HepG2 (cell line): ENCODE data around the gene GREM1. TPM values are rescaled to one million over a fixed set of nuclear protein-coding genes. Genes with fewer than 3 reads are reported as not detected.

ENCODE experiments used
- ATAC-seq: fragments of 200-7000 bp; cut with Tn5 transposase; 3 replicates; pipeline ENCODE4 v1.9.1; 2020; ENCODE audit warnings: mild to moderate bottlenecking, moderate library complexity
- BruUV-seq: library from RNA; stranded (reverse); fragments of 400-500 nt; replicated peaks from 2 replicates; lab custom pipeline; 2021; lab: Mats Ljungman, UMichigan
- CTCF ChIA-PET: fragments of 300-600 bp; formaldehyde crosslinking; extraction: SDS; loops from one replicate; lab custom pipeline; 2021; ENCODE audit warnings: low total read pairs, inconsistent platforms, low intra/inter-chr PET ratio; lab: Yijun Ruan, JAX
- POLR2A ChIA-PET: fragments of 350-600 bp; sonication (Branson Sonifier 250); formaldehyde crosslinking; loops from one replicate; lab custom pipeline; 2020; ENCODE audit warnings: antibody characterized with exemption, inconsistent platforms; lab: Yijun Ruan, JAX
- DNase-seq: peaks from one replicate; pipeline ENCODE4 v3.0.0-alpha.2; 2015; ENCODE audit warnings: low spot score
- FAIRE-seq: peaks from 3 replicates; lab custom pipeline; 2011; peaks lifted over from hg19 to GRCh38; lab: Jason Lieb, UNC
- H2AFZ ChIP-seq: one replicate; pipeline ENCODE4 v1.6.1; 2011; ENCODE audit warnings: low read length, inconsistent platforms
- H3K27ac ChIP-seq: fragments of 300-600 bp; 3 replicates; pipeline ENCODE4 v1.8.0; 2011; ENCODE audit warnings: mixed run types, mild to moderate bottlenecking, mixed read lengths, low read length, inconsistent platforms; ENCODE audit not compliant: insufficient read depth; ENCODE audit errors: extremely low read length
- H3K27me3 ChIP-seq, 2 experiments: fragments of 200-600 bp in 1 of 2; 2 replicates in 1 of 2; 3 replicates in 1 of 2; pipeline versions ENCODE4 v1.6.0 to v1.8.0; 2011; ENCODE audit warnings: low read length in 2 of 2, mild to moderate bottlenecking in 2 of 2, moderate library complexity in 2 of 2, inconsistent platforms in 1 of 2; ENCODE audit not compliant: insufficient read depth in 2 of 2, control insufficient read depth in 1 of 2
- H3K36me3 ChIP-seq, 2 experiments: fragments of 200-600 bp in 1 of 2; replicated peaks in 1 of 2; 2 replicates in 1 of 2; 3 replicates in 1 of 2; pipeline versions ENCODE4 v1.5.1 to v1.8.0; 2011; ENCODE audit warnings: low read length in 2 of 2, inconsistent platforms in 1 of 2; ENCODE audit not compliant: insufficient read depth in 2 of 2, control insufficient read depth in 1 of 2
- H3K4me1 ChIP-seq: 2 replicates; pipeline ENCODE4 v1.5.1; 2012; ENCODE audit warnings: low read length, inconsistent platforms; ENCODE audit not compliant: insufficient read depth
- H3K4me2 ChIP-seq: 2 replicates; pipeline ENCODE4 v1.6.0; 2011; ENCODE audit warnings: low read depth, low read length, inconsistent platforms
- H3K4me3 ChIP-seq, 3 experiments: fragments of 200-600 bp in 1 of 3; sonication (generic), shearing (Covaris generic) in 1 of 3; replicated peaks in 1 of 3; 2 replicates each; pipeline ENCODE4 v1.5.1; 2011 to 2016; ENCODE audit warnings: low read length in 3 of 3, inconsistent platforms in 2 of 3, low read depth in 2 of 3, mild to moderate bottlenecking in 2 of 3, control low read depth in 1 of 3, mixed read lengths in 1 of 3; ENCODE audit not compliant: insufficient read depth in 1 of 3
- H3K79me2 ChIP-seq: one replicate; pipeline ENCODE4 v1.6.1; 2011; ENCODE audit warnings: low read length, inconsistent platforms; ENCODE audit not compliant: insufficient read depth
- H3K9ac ChIP-seq: 2 replicates; pipeline ENCODE4 v1.6.0; 2011; ENCODE audit warnings: mild to moderate bottlenecking, low read depth, low read length, inconsistent platforms; ENCODE audit not compliant: insufficient read depth
- H3K9me3 ChIP-seq: 2 replicates; pipeline ENCODE4 v1.5.1; 2012; ENCODE audit warnings: mild to moderate bottlenecking, low read length
- H4K20me1 ChIP-seq: 2 replicates; pipeline ENCODE4 v1.6.0; 2011; ENCODE audit warnings: inconsistent platforms, mild to moderate bottlenecking, low read length, moderate library complexity; ENCODE audit not compliant: insufficient read depth
- BRD4 ChIP-seq: sonication (generic); formaldehyde crosslinking; IDR thresholded peaks from 2 replicates; pipeline ENCODE4 v1.4.0; 2020; ENCODE audit warnings: missing genetic modification reagents
- CREB1 ChIP-seq, 2 experiments: fragments of 450-650 bp in 1 of 2; IDR thresholded peaks; 2 replicates each; pipeline ENCODE4 v1.6.1; 2016 to 2017; ENCODE audit warnings: control low read depth in 1 of 2, mild to moderate bottlenecking in 1 of 2, missing compliant biosample characterization in 1 of 2, missing genetic modification characterization in 1 of 2
- KDM2A ChIP-seq: sonication (generic); formaldehyde crosslinking; IDR thresholded peaks from 2 replicates; pipeline ENCODE4 v1.4.0; 2020; ENCODE audit warnings: low read depth, missing genetic modification reagents, borderline replicate concordance
- MAFK ChIP-seq, 2 experiments: IDR thresholded peaks in 1 of 2; conservative IDR thresholded peaks in 1 of 2; 2 replicates each; pipeline ENCODE4 v1.6.1; 2011; ENCODE audit warnings: improper control_type of control experiment in 2 of 2, low read length in 2 of 2
- PITX1 ChIP-seq: sonication (generic); formaldehyde crosslinking; IDR thresholded peaks from 2 replicates; pipeline ENCODE4 v1.5.1; 2020; ENCODE audit warnings: mild to moderate bottlenecking, missing genetic modification reagents
- ZNF510 ChIP-seq: sonication (generic); formaldehyde crosslinking; IDR thresholded peaks from 2 replicates; pipeline ENCODE4 v1.4.0; 2020; ENCODE audit warnings: low read depth, mild to moderate bottlenecking, missing genetic modification reagents
- ZNF777 ChIP-seq: sonication (generic); formaldehyde crosslinking; IDR thresholded peaks from 2 replicates; pipeline ENCODE4 v1.4.0; 2020; ENCODE audit warnings: missing genetic modification reagents
- ZSCAN25 ChIP-seq: sonication (generic); formaldehyde crosslinking; IDR thresholded peaks from 2 replicates; pipeline ENCODE4 v1.8.0; 2022; ENCODE audit warnings: mild to moderate bottlenecking, missing genetic modification reagents
- WGBS: methylation state at CpG from one replicate; pipeline ENCODE4 v1.1.6; 2017; ENCODE audit warnings: low lambda C conversion rate; 5-methylcytosine and 5-hydroxymethylcytosine counted together
- in situ Hi-C: cut with HindIII; loops from 2 replicates; pipeline ENCODE4 v1.10.0; 2017; ENCODE audit warnings: low pct_unique_long_range_greater_than_20kb; ENCODE audit not compliant: extremely low pct_ligation_motif_present
- intact Hi-C: fragments of 100-400 bp; cut with micrococcal nuclease; formaldehyde crosslinking; loops from one replicate; pipeline ENCODE4 v1.10.0; 2022; ENCODE audit not compliant: unreplicated experiment
- polyA plus RNA-seq, 8 experiments: library from polyadenylated mRNA; depleted of rRNA in 3 of 8; stranded (reverse) in 7 of 8; unstranded in 1 of 8; fragments of >200 nt; fragmentation: Illumina TruSeq in 4 of 8; extraction: Trizol in 4 of 8; gene quantifications; 2 replicates each; pipeline versions ENCODE4 v1.2.1 to v1.2.3, GENCODE V29; 2011 to 2016; ENCODE audit warnings: low read depth in 4 of 8, missing spikeins in 1 of 8, mixed read lengths in 1 of 8; ENCODE audit not compliant: insufficient read depth in 1 of 8
- total RNA-seq, 5 experiments: library from RNA; depleted of rRNA; stranded (reverse); fragments of >200 nt; fragmentation: Illumina TruSeq; extraction: Trizol; gene quantifications; 2 replicates each; pipeline ENCODE4 v1.2.3, GENCODE V29; 2016; ENCODE audit warnings: low read depth in 1 of 5
- TF ChIP-seq, protein P1 (sequence below): IDR thresholded peaks from 2 replicates; pipeline ENCODE4 v1.6.1; 2012; ENCODE audit warnings: inconsistent platforms
- TF ChIP-seq, protein P2 (sequence below): sonication (generic); formaldehyde crosslinking; IDR thresholded peaks from 2 replicates; pipeline ENCODE4 v1.4.0; 2020; ENCODE audit warnings: mild to moderate bottlenecking, missing genetic modification reagents
- TF ChIP-seq, protein P3 (sequence below): sonication (generic); formaldehyde crosslinking; IDR thresholded peaks from 2 replicates; pipeline ENCODE4 v1.4.0; 2020; ENCODE audit warnings: missing genetic modification reagents, borderline replicate concordance
- TF ChIP-seq, protein P4 (sequence below): sonication (generic); formaldehyde crosslinking; IDR thresholded peaks from 2 replicates; pipeline ENCODE4 v1.5.1; 2020; ENCODE audit warnings: missing genetic modification reagents, mild to moderate bottlenecking, borderline replicate concordance

The GREM1 gene
- total and polyA plus RNA-seq, 2 of the 13 experiments (the other 11 are each of a cell fraction or from before 2014, with no cell fraction given) = 0.02 to 0.08 TPM

DNA sequence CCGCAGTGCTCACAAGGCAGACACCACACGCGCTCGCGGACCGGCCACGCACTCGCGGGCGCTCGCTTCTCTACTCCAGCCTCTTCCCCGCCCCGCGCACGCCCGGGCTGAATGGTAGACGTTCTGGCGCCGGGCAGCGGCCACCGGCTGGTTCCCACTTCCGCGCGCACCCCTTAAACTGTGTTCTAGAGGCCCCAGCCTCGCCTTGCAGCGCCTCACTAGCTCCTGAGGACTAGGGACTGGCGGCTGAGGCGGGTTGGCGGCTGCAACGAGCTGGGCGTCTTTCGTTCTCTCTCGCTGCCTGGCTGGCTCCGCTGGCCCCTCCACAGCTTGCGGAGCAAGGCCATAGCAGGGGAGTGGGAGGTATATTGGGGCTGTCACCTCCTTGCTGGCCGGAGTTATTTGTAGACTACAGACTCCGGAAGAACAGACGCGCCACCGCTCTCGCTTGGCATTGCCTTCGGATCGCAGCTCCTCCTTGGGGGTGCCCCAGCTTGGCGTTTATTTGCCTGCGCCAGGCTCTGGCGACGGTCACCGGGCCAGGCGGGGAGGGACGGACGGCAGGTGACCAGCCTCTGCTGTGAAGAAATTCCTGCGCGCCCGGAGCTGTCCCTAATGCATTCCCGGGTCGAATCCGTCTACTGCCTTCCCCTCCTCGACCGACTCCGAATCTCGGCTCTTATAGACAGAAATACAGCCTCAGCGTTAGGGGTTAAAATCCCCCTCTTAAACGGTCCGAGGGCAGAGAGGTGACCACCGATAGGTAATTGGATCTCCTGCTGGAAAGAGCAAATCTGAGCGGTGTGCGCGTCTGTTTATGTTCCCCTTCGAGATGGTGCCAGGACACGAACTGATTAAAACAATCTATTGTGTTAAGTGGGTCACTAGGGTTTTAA is 1.3 kb downstream of the GREM1 start:
- peak overlapping the region; percentile 66 for H3K4me2 ChIP-seq
- no peak overlapping the region for H3K9ac ChIP-seq
- POLR2A ChIA-PET = no interaction called here
- H4K20me1 ChIP-seq = no peaks in the 10 kb centered on the region
- ATAC-seq = peak; percentile 64
- intact Hi-C loops = loop anchor here (5.0 kb wide), 1 partner anchor 42 kb away; no protein-coding TSS in a partner anchor
- BruUV-seq = no TSS peak
- H3K79me2 ChIP-seq = no peaks in the 10 kb centered on the region
- no peak for FAIRE-seq
- WGBS = 30% methylated on average over 30 of the region's 70 CpGs
- H3K36me3 ChIP-seq = no peaks in the 10 kb centered on the region
- peaks cover 21% of the 10 kb centered on the region for H3K4me1 ChIP-seq
- no peak overlapping the region for H3K27ac ChIP-seq
- peak overlapping the region; percentile 33 to 68 (median 33) for H3K4me3 ChIP-seq
- H3K27me3 ChIP-seq = peaks cover 12 to 60% of the 10 kb centered on the region in 2 experiments
- no peak for TF ChIP-seq PITX1
- TF ChIP-seq, protein P1, sequence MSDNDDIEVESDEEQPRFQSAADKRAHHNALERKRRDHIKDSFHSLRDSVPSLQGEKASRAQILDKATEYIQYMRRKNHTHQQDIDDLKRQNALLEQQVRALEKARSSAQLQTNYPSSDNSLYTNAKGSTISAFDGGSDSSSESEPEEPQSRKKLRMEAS = no peak
- no peak for TF ChIP-seq ZSCAN25 (CRISPR knock-in tag)
- TF ChIP-seq CREB1 (IDR thresholded peaks at IDR 0.05) = no peak
- no peak for TF ChIP-seq CREB1 (CRISPR knock-in tag; IDR thresholded peaks at IDR 0.05)
- TF ChIP-seq ZNF777 = peak; percentile 31; the same call in 1 of the 2 replicates
- no peak for TF ChIP-seq KDM2A (CRISPR knock-in tag)
- no peak for TF ChIP-seq BRD4 (CRISPR knock-in tag)
- 0 out of 2 replicates have a peak, but pooled peaks have one; percentile 52 for TF ChIP-seq ZNF510
- TF ChIP-seq, protein P2, sequence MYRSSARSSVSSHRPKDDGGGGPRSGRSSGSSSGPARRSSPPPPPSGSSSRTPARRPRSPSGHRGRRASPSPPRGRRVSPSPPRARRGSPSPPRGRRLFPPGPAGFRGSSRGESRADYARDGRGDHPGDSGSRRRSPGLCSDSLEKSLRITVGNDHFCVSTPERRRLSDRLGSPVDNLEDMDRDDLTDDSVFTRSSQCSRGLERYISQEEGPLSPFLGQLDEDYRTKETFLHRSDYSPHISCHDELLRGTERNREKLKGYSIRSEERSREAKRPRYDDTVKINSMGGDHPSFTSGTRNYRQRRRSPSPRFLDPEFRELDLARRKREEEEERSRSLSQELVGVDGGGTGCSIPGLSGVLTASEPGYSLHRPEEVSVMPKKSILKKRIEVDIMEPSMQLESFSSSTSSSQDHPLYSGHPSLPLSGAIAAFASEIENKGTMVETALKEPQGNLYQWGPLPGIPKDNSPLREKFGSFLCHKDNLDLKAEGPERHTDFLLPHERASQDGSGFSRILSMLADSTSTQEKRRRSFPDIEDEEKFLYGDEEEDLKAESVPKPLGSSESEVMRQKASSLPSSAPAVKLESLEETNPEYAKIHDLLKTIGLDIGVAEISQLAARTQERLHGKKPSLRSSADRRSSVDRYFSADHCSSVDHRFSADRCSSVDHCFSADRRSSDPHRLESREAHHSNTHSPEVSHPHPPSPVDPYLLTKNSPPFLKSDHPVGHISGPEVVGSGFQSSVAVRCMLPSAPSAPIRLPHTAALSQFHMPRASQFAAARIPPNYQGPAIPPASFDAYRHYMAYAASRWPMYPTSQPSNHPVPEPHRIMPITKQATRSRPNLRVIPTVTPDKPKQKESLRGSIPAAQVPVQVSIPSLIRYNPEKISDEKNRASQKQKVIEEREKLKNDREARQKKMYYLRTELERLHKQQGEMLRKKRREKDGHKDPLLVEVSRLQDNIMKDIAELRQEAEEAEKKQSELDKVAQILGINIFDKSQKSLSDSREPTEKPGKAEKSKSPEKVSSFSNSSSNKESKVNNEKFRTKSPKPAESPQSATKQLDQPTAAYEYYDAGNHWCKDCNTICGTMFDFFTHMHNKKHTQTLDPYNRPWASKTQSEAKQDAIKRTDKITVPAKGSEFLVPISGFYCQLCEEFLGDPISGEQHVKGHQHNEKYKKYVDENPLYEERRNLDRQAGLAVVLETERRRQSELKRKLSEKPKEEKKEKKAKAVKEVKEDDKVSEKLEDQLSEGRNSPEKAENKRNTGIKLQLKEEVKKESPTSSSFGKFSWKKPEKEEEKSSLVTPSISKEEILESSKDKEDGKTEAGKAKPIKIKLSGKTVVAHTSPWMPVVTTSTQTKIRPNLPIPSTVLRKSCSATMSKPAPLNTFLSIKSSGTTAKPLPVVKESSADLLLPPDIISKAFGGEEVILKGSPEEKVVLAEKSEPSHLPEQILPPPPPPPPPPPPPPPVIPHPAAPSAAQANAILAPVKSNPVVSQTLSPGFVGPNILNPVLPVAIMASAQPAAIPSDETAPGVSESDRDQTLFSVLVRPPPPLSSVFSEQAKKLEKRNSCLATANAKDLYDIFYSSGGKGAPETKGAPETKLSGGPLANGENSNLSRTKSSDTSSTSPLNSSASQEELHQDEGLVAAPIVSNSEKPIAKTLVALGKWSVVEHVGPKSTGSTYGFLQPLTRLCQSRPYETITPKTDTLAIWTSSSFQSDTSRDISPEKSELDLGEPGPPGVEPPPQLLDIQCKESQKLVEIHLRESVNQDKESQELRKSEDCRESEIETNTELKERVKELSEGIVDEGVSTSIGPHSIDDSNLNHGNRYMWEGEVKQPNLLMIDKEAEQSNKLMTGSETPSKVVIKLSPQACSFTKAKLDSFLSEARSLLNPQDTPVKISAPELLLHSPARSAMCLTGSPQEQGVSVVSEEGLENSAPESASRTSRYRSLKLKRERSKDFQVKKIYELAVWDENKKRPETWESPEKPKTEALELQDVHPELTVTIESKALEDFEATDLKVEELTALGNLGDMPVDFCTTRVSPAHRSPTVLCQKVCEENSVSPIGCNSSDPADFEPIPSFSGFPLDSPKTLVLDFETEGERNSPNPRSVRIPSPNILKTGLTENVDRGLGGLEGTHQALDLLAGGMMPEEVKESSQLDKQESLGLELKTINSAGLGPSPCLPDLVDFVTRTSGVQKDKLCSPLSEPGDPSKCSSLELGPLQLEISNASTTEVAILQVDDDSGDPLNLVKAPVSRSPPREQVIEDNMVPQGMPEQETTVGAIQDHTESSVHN = no peak
- TF ChIP-seq, protein P3, sequence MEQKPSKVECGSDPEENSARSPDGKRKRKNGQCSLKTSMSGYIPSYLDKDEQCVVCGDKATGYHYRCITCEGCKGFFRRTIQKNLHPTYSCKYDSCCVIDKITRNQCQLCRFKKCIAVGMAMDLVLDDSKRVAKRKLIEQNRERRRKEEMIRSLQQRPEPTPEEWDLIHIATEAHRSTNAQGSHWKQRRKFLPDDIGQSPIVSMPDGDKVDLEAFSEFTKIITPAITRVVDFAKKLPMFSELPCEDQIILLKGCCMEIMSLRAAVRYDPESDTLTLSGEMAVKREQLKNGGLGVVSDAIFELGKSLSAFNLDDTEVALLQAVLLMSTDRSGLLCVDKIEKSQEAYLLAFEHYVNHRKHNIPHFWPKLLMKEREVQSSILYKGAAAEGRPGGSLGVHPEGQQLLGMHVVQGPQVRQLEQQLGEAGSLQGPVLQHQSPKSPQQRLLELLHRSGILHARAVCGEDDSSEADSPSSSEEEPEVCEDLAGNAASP = no peak
- TF ChIP-seq, protein P4, sequence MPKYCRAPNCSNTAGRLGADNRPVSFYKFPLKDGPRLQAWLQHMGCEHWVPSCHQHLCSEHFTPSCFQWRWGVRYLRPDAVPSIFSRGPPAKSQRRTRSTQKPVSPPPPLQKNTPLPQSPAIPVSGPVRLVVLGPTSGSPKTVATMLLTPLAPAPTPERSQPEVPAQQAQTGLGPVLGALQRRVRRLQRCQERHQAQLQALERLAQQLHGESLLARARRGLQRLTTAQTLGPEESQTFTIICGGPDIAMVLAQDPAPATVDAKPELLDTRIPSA = no peak
- no peak for TF ChIP-seq MAFK (conservative IDR thresholded peaks at IDR 0.05 in 1 of 2, IDR thresholded peaks at IDR 0.05 in 1 of 2; ENCODE audit: low read length in 2 of 2)
- TF ChIP-seq, all 625 proteins: peak for 2
- Histone ChIP-seq H2AFZ (no peak overlapping the region), H3K9me3 (no peaks in the 10 kb centered on the region)
- in situ Hi-C loops = loop anchor here (5.0 kb wide), 1 partner anchor 47 kb away; no protein-coding TSS in a partner anchor
- no peak for DNase-seq
- CTCF ChIA-PET = no interaction called here
